Lung (tissue), 12 donors: ENCODE data around the gene TTLL5. TPM values are rescaled to one million over a fixed set of nuclear protein-coding genes. Genes with fewer than 3 reads are reported as not detected.

Source experiments
- ATAC-seq: fragments of 200-7000 bp; cut with Tn5 transposase; one replicate; pipeline ENCODE4 v1.9.1; 2020; ENCODE audit warnings: moderate number of reproducible peaks; ENCODE audit not compliant: insufficient read depth, low FRiP score
- DNase-seq, 3 donors: peaks; one replicate each; pipeline ENCODE4 v3.0.0-alpha.2; 2013 to 2017
- H3K27ac ChIP-seq, 2 donors: one replicate each; pipeline ENCODE4 v1.5.1; 2013; ENCODE audit warnings: mild to moderate bottlenecking in 2 of 2, moderate library complexity in 2 of 2, control low read depth in 1 of 2, inconsistent platforms in 1 of 2, low read depth in 1 of 2, low read length in 1 of 2
- H3K27me3 ChIP-seq, 3 donors: one replicate each; pipeline ENCODE4 v1.5.1; 2013; ENCODE audit warnings: low read length in 2 of 3; ENCODE audit not compliant: control insufficient read depth in 3 of 3, insufficient read depth in 3 of 3
- H3K36me3 ChIP-seq, 4 donors: one replicate each; pipeline ENCODE4 v1.5.1; 2013; ENCODE audit warnings: low read length in 4 of 4, mild to moderate bottlenecking in 1 of 4, moderate library complexity in 1 of 4; ENCODE audit not compliant: control insufficient read depth in 4 of 4, insufficient read depth in 4 of 4
- H3K4me1 ChIP-seq, 5 donors: one replicate each; pipeline ENCODE4 v1.5.1; 2013; ENCODE audit warnings: low read length in 5 of 5, mild to moderate bottlenecking in 2 of 5, moderate library complexity in 1 of 5; ENCODE audit not compliant: control insufficient read depth in 5 of 5, insufficient read depth in 5 of 5
- H3K4me3 ChIP-seq: one replicate; pipeline ENCODE4 v1.5.1; 2013; ENCODE audit warnings: mild to moderate bottlenecking, control low read depth, moderate library complexity
- H3K9ac ChIP-seq, 2 donors: one replicate each; pipeline ENCODE4 v1.5.1; 2013; ENCODE audit warnings: low read length in 2 of 2, control low read depth in 1 of 2; ENCODE audit not compliant: insufficient read depth in 1 of 2
- H3K9me3 ChIP-seq, 4 donors: one replicate each; pipeline ENCODE4 v1.5.1; 2013; ENCODE audit warnings: low read length in 3 of 4, mild to moderate bottlenecking in 1 of 4, moderate library complexity in 1 of 4; ENCODE audit not compliant: control insufficient read depth in 4 of 4, insufficient read depth in 3 of 4
- CTCF ChIP-seq: IDR thresholded peaks from 2 replicates; pipeline ENCODE4 v1.5.1; 2012; ENCODE audit warnings: mild to moderate bottlenecking; ENCODE audit errors: control extremely low read depth, extremely low read depth
- WGBS, 2 donors: extraction: QIAGEN DNeasy Blood & Tissue Kit; methylation state at CpG; one replicate each; pipeline ENCODE4 v1.1.7; 2013; 5-methylcytosine and 5-hydroxymethylcytosine counted together
- polyA plus RNA-seq, 2 donors: library from polyadenylated mRNA; stranded (reverse); fragments of 200-250 nt; gene quantifications; one replicate each; pipeline ENCODE4 v1.2.1, GENCODE V29; 2013
- total RNA-seq, 2 donors: library from RNA; depleted of rRNA in 1 of 2; stranded (reverse); fragments of >200 nt in 1 of 2; gene quantifications; one replicate each; pipeline ENCODE4 v1.2.1, GENCODE V29; 2014 to 2021
- donor health status: control.
- donor health status: control.
- donor health status: Bipolar disorder and iron deficiency.
- donor health status: healthy.
- donor health status: DM: yes; HTN: yes; CAD: no.

TTLL5 gene
- total and polyA plus RNA-seq, 4 donors = 10.3 to 58.6 (median 28.8) TPM

- WGBS, 2 donors = 95 to 97% methylated on average over 15 of the region's 15 CpGs
- DNase-seq = no peak
- no peak overlapping the region for H3K4me3 ChIP-seq
Measured at GRCh38 chr14:75971509-75971908, 310.5 kb downstream of the TTLL5 start.

GRCh38 chr14:75972801-75973421 lies 311.9 kb downstream of the TTLL5 start:
- peaks cover 0 to 31% (median 23%) of the 10 kb centered on the region in 5 donors for H3K4me1 ChIP-seq
- H3K9me3 ChIP-seq = no peaks in the 10 kb centered on the region
- ATAC-seq (no peak), DNase-seq (peak in 2 of 3 donors; percentile 56 to 69)
- H3K27ac ChIP-seq = no peak overlapping the region
- H3K27me3 ChIP-seq = no peaks in the 10 kb centered on the region
- H3K9ac ChIP-seq = no peak overlapping the region
- 56 to 70% methylated on average over 7 of the region's 7 CpGs for WGBS, 2 donors
- H3K4me3 ChIP-seq = no peak overlapping the region
- H3K36me3 ChIP-seq = peaks cover 0 to 31% (median 17%) of the 10 kb centered on the region in 4 donors
- TF ChIP-seq CTCF = no peak

More at GRCh38 chr14:75971509-75971908, 310.5 kb downstream of the TTLL5 start:
- Histone ChIP-seq H3K27ac (no peak overlapping the region), H3K36me3 (peaks cover 0 to 45% (median 24%) of the 10 kb centered on the region in 4 donors), H3K9ac (no peak overlapping the region), H3K4me1 (peaks cover 0 to 19% (median 12%) of the 10 kb centered on the region in 5 donors), H3K9me3 (no peaks in the 10 kb centered on the region), H3K27me3 (no peaks in the 10 kb centered on the region)
- no peak for TF ChIP-seq CTCF
- no peak for ATAC-seq

- H3K4me1 ChIP-seq = peaks cover 0 to 48% (median 26%) of the 10 kb centered on the region in 5 donors
- ATAC-seq = no peak
- H3K9me3 ChIP-seq = no peaks in the 10 kb centered on the region
- H3K36me3 ChIP-seq = peaks cover 0 to 5% (median 0%) of the 10 kb centered on the region in 4 donors
- peak; percentile 16 to 55 (median 53) for DNase-seq
- no peak overlapping the region for H3K4me3 ChIP-seq
- no peak overlapping the region for H3K27ac ChIP-seq
- no peaks in the 10 kb centered on the region for H3K27me3 ChIP-seq
- TF ChIP-seq CTCF = no peak
- WGBS, 2 donors = 62 to 80% methylated on average over 8 of the region's 8 CpGs
- H3K9ac ChIP-seq = peak overlapping the region; percentile 11 to 32
Measured at GRCh38 chr14:75976826-75977581, 316.0 kb downstream of the TTLL5 start.
